Ishikawa (cell line): ENCODE measurements around the gene ACP1.

Experiments
- CEBPB ChIP-seq: IDR thresholded peaks from 2 replicates; pipeline ENCODE4 v1.6.1; 2012
- CREB1 ChIP-seq: IDR thresholded peaks from 2 replicates; pipeline ENCODE4 v1.6.1; 2012; ENCODE audit warnings: low read depth
- EGR1 ChIP-seq: IDR thresholded peaks from 2 replicates; pipeline ENCODE4 v1.6.1; 2012
- EP300 ChIP-seq: IDR thresholded peaks from 2 replicates; pipeline ENCODE4 v1.6.1; 2012; ENCODE audit warnings: borderline replicate concordance
- FOXM1 ChIP-seq: IDR thresholded peaks from 2 replicates; pipeline ENCODE4 v1.6.1; 2012; ENCODE audit warnings: low read depth, borderline replicate concordance
- MAX ChIP-seq: IDR thresholded peaks from 2 replicates; pipeline ENCODE4 v1.6.1; 2012
- NFIC ChIP-seq: IDR thresholded peaks from 2 replicates; pipeline ENCODE4 v1.6.1; 2012
- RAD21 ChIP-seq: IDR thresholded peaks from 2 replicates; pipeline ENCODE4 v1.6.1; 2012; ENCODE audit warnings: low read depth
- REST ChIP-seq: IDR thresholded peaks from 2 replicates; pipeline ENCODE4 v1.6.1; 2012; ENCODE audit warnings: low read depth, mild to moderate bottlenecking
- TAF1 ChIP-seq: IDR thresholded peaks from 2 replicates; pipeline ENCODE4 v1.6.1; 2012; ENCODE audit warnings: low read depth, mild to moderate bottlenecking
- TCF12 ChIP-seq: IDR thresholded peaks from 2 replicates; pipeline ENCODE4 v1.6.1; 2012; ENCODE audit warnings: low read depth
- TEAD4 ChIP-seq: IDR thresholded peaks from 2 replicates; pipeline ENCODE4 v1.6.1; 2012
- USF1 ChIP-seq: IDR thresholded peaks from 2 replicates; pipeline ENCODE4 v1.6.1; 2012
- YY1 ChIP-seq: IDR thresholded peaks from 2 replicates; pipeline ENCODE4 v1.6.1; 2012; ENCODE audit warnings: low read depth
- ZBTB7A ChIP-seq: IDR thresholded peaks from 2 replicates; pipeline ENCODE4 v1.6.1; 2012; ENCODE audit warnings: low read depth

The ACP1 gene

GRCh38 chr2:280650-281110, 15.9 kb downstream of the ACP1 start:
- TF ChIP-seq MAX (no peak), CEBPB (no peak), TAF1 (no peak), ZBTB7A (no peak), RAD21 (no peak), TCF12 (no peak), TEAD4 (no peak), YY1 (no peak), NFIC (no peak), EP300 (no peak), FOXM1 (no peak), USF1 (no peak), CREB1 (no peak)

- TF ChIP-seq EGR1: no peak
- TF ChIP-seq USF1: no peak
- TF ChIP-seq CEBPB: no peak
Measured at GRCh38 chr2:281381-281780, 16.6 kb downstream of the ACP1 start.

GRCh38 chr2:282371-283263, 17.9 kb downstream of the ACP1 start:
- no peak for TF ChIP-seq MAX
- TF ChIP-seq YY1: no peak
- no peak for TF ChIP-seq TCF12
- TF ChIP-seq REST: no peak
- no peak for TF ChIP-seq USF1
- no peak for TF ChIP-seq TAF1
- TF ChIP-seq TEAD4: no peak
- no peak for TF ChIP-seq EGR1
- no peak for TF ChIP-seq NFIC
- TF ChIP-seq ZBTB7A: no peak
- TF ChIP-seq CEBPB: no peak
- TF ChIP-seq RAD21: no peak
- no peak for TF ChIP-seq FOXM1
- no peak for TF ChIP-seq EP300
- TF ChIP-seq CREB1: no peak

GRCh38 chr2:283996-284794, 19.4 kb downstream of the ACP1 start:
- TF ChIP-seq RAD21: no peak
- TF ChIP-seq TAF1: no peak
- no peak for TF ChIP-seq MAX
- TF ChIP-seq FOXM1: no peak
- TF ChIP-seq NFIC: no peak
- no peak for TF ChIP-seq ZBTB7A
- TF ChIP-seq EP300: no peak
- no peak for TF ChIP-seq REST
- no peak for TF ChIP-seq CREB1
- TF ChIP-seq YY1: no peak
- TF ChIP-seq EGR1: no peak

- no peak for TF ChIP-seq FOXM1
- no peak for TF ChIP-seq EGR1
- TF ChIP-seq YY1: no peak
- TF ChIP-seq REST: no peak
- TF ChIP-seq TAF1: no peak
- no peak for TF ChIP-seq TEAD4
- TF ChIP-seq EP300: no peak
- no peak for TF ChIP-seq RAD21
- no peak for TF ChIP-seq CREB1
- TF ChIP-seq USF1: no peak
- no peak for TF ChIP-seq TCF12
Measured at GRCh38 chr2:284896-285492, 20.2 kb downstream of the ACP1 start.
